ENCODE measurements around the gene ZNF536.

Gene ZNF536

GRCh38 chr19:30425885-30426838, 54.0 kb downstream of the ZNF536 start:
- TF ChIP-seq CTCF (IDR thresholded peaks at IDR 0.05) (no peak), ZFX (IDR thresholded peaks at IDR 0.05; ENCODE audit: borderline replicate concordance) (no peak)
- no peak overlapping the region for H3K27ac ChIP-seq

GRCh38 chr19:30426864-30427263, 54.7 kb downstream of the ZNF536 start:
- H3K27ac ChIP-seq, result no peak overlapping the region
- TF ChIP-seq CTCF (IDR thresholded peaks at IDR 0.05) (no peak), ZFX (IDR thresholded peaks at IDR 0.05; ENCODE audit: borderline replicate concordance) (no peak)

- H3K27ac ChIP-seq, result no peak overlapping the region
- TF ChIP-seq ZFX (IDR thresholded peaks at IDR 0.05; ENCODE audit: borderline replicate concordance), result no peak
- TF ChIP-seq CTCF (IDR thresholded peaks at IDR 0.05), result no peak
Observed at GRCh38 chr19:30428092-30428680, 56.0 kb downstream of the ZNF536 start.

- no peak for TF ChIP-seq CTCF (IDR thresholded peaks at IDR 0.05)
- TF ChIP-seq ZFX (IDR thresholded peaks at IDR 0.05; ENCODE audit: borderline replicate concordance), result no peak
- H3K27ac ChIP-seq, result no peak overlapping the region
Observed at GRCh38 chr19:30428844-30429243, 56.7 kb downstream of the ZNF536 start.

- no peak overlapping the region for H3K27ac ChIP-seq
- TF ChIP-seq ZFX (IDR thresholded peaks at IDR 0.05; ENCODE audit: borderline replicate concordance) (no peak), CTCF (IDR thresholded peaks at IDR 0.05) (no peak)
Observed at GRCh38 chr19:30430206-30430734, 58.1 kb downstream of the ZNF536 start.

GRCh38 chr19:30431591-30431990, 59.4 kb downstream of the ZNF536 start:
- H3K27ac ChIP-seq, result no peak overlapping the region
- TF ChIP-seq CTCF (IDR thresholded peaks at IDR 0.05), result no peak
- TF ChIP-seq ZFX (IDR thresholded peaks at IDR 0.05; ENCODE audit: borderline replicate concordance), result no peak
